Renal cortex interstitium (tissue), 11 donors: ENCODE results near the gene SHISA9. TPM values are rescaled to one million over a fixed set of nuclear protein-coding genes. Genes with fewer than 3 reads are reported as not detected.

Experiments used
- DNase-seq, 11 donors: peaks; one replicate each; pipeline ENCODE4 v3.0.0-alpha.2; 2013; ENCODE audit warnings: low read depth in 9 of 11, low spot score in 4 of 11; ENCODE audit errors: extremely low read depth in 1 of 11
- polyA plus RNA-seq, 3 donors: library from polyadenylated mRNA; unstranded; fragments of 120-200 nt; gene quantifications; one replicate each; pipeline ENCODE4 v1.2.1, GENCODE V29; 2013; ENCODE audit not compliant: insufficient read length in 3 of 3

Gene SHISA9
- polyA plus RNA-seq, 3 donors, result 3.6 to 5.9 (median 3.9) TPM

- no peak for DNase-seq
Measured at GRCh38 chr16:13134836-13135235, 233.4 kb downstream of the SHISA9 start.

- no peak for DNase-seq
Measured at GRCh38 chr16:13136901-13137300, 235.5 kb downstream of the SHISA9 start.

GRCh38 chr16:13138528-13138927 lies 237.1 kb downstream of the SHISA9 start:
- DNase-seq, result no peak

GRCh38 chr16:13139661-13140241 lies 238.4 kb downstream of the SHISA9 start:
- no peak for DNase-seq

GRCh38 chr16:13143551-13143950 lies 242.2 kb downstream of the SHISA9 start:
- no peak for DNase-seq

- no peak for DNase-seq
Measured at GRCh38 chr16:13146829-13147228, 245.4 kb downstream of the SHISA9 start.

GRCh38 chr16:13148294-13148693 lies 246.9 kb downstream of the SHISA9 start:
- DNase-seq, result no peak

- DNase-seq, result no peak
Measured at GRCh38 chr16:13148836-13149235, 247.4 kb downstream of the SHISA9 start.

GRCh38 chr16:13150181-13150885 lies 248.9 kb downstream of the SHISA9 start:
- DNase-seq, result no peak

- DNase-seq, result no peak
Measured at GRCh38 chr16:13153696-13154095, 252.3 kb downstream of the SHISA9 start.

GRCh38 chr16:13154799-13155198 lies 253.4 kb downstream of the SHISA9 start:
- no peak for DNase-seq

GRCh38 chr16:13155377-13155776 lies 254.0 kb downstream of the SHISA9 start:
- DNase-seq, result no peak

GRCh38 chr16:13155780-13156179 lies 254.4 kb downstream of the SHISA9 start:
- DNase-seq, result no peak

GRCh38 chr16:13157082-13157481 lies 255.7 kb downstream of the SHISA9 start:
- DNase-seq, result no peak

- DNase-seq, result no peak
Measured at GRCh38 chr16:13158427-13158826, 257.0 kb downstream of the SHISA9 start.

GRCh38 chr16:13165024-13165423 lies 263.6 kb downstream of the SHISA9 start:
- DNase-seq, result no peak

- peak in 9 of 11 donors; percentile 3 to 35 (median 17) for DNase-seq
Measured at GRCh38 chr16:13168091-13168572, 266.7 kb downstream of the SHISA9 start.

- DNase-seq, result no peak
Measured at GRCh38 chr16:13171313-13171712, 269.9 kb downstream of the SHISA9 start.

- DNase-seq, result no peak
Measured at GRCh38 chr16:13176711-13177110, 275.3 kb downstream of the SHISA9 start.

GRCh38 chr16:13178318-13178717 lies 276.9 kb downstream of the SHISA9 start:
- DNase-seq, result no peak

- DNase-seq, result no peak
Measured at GRCh38 chr16:13181432-13181831, 280.0 kb downstream of the SHISA9 start.
